ENCODE measurements around the gene KRT36. TPM values are rescaled to one million over a fixed set of nuclear protein-coding genes. Genes with fewer than 3 reads are reported as not detected.

KRT36 gene
- total and polyA plus RNA-seq, 2 of the 8 experiments (the other 6 are each of a cell fraction or from before 2014, with no cell fraction given): not detected

GRCh38 chr17:41505809-41506767, 16.4 kb upstream of the KRT36 start (continued):
- TF ChIP-seq EZH2 (IDR thresholded peaks at IDR 0.05; ENCODE audit: low read depth, low read length, severe bottlenecking) (no peak), NRF1 (IDR thresholded peaks at IDR 0.05; ENCODE audit: low read depth, low read length) (no peak), SIRT6 (IDR thresholded peaks at IDR 0.05; ENCODE audit: low read length) (no peak), TBP (IDR thresholded peaks at IDR 0.05; ENCODE audit: low read depth, low read length) (no peak), CHD1 (IDR thresholded peaks at IDR 0.05; ENCODE audit: low read depth, low read length) (no peak), KDM4A (IDR thresholded peaks at IDR 0.05; ENCODE audit: low read depth, low read length, severe bottlenecking) (no peak), SUZ12 (IDR thresholded peaks at IDR 0.05; ENCODE audit: low read length) (no peak), CREB1 (IDR thresholded peaks at IDR 0.05) (no peak)
